ENCODE data around the gene CHST3. TPM values are rescaled to one million over a fixed set of nuclear protein-coding genes. Genes with fewer than 3 reads are reported as not detected.

The CHST3 gene
- total and polyA plus RNA-seq, 9 of the 15 experiments (the other 6 are each of a cell fraction or from before 2014, with no cell fraction given), result 0.01 to 1.3 (median 0.15) TPM

- peak; percentile 50; the same call in 1 of the 2 replicates for TF ChIP-seq GATAD2B (IDR thresholded peaks at IDR 0.05; ENCODE audit: borderline replicate concordance)
- peak; percentile 96 for TF ChIP-seq MTA2 (IDR thresholded peaks at IDR 0.05; ENCODE audit: low read depth)
- peak; percentile 70; the same call in 1 of the 2 replicates for TF ChIP-seq HDAC2 (IDR thresholded peaks at IDR 0.05)
- no peak for TF ChIP-seq USF2 (CRISPR knock-in tag; IDR thresholded peaks at IDR 0.05)
- TF ChIP-seq HDAC6 (IDR thresholded peaks at IDR 0.05; ENCODE audit: low read depth, low read length), result no peak
- TF ChIP-seq RCOR1 (IDR thresholded peaks at IDR 0.05; ENCODE audit: borderline replicate concordance in 1 of 2, low read depth in 2 of 2, low read length in 2 of 2), result peak in 1 of 2 experiments; percentile 94; a peak in 2 of 4 replicates
- TF ChIP-seq ZNF583 (CRISPR knock-in tag; IDR thresholded peaks at IDR 0.05), result 0 out of 2 replicates have a peak, but pooled peaks have one; percentile 71
- no peak for TF ChIP-seq ZFP36 (IDR thresholded peaks at IDR 0.05; ENCODE audit: low read depth, low read length, partially characterized antibody)
- peak; percentile 96 for TF ChIP-seq ARID1B (IDR thresholded peaks at IDR 0.05)
- TF ChIP-seq ZNF785 (CRISPR knock-in tag; IDR thresholded peaks at IDR 0.05), result no peak
- peak in 1 of 2 experiments; percentile 69; a peak in 2 of 4 replicates for TF ChIP-seq HDAC1 (IDR thresholded peaks at IDR 0.05)
- TF ChIP-seq HMBOX1 (IDR thresholded peaks at IDR 0.05), result 0 out of 2 replicates have a peak, but pooled peaks have one; percentile 38
- TF ChIP-seq ZNF668 (CRISPR knock-in tag; IDR thresholded peaks at IDR 0.05), result no peak
- TF ChIP-seq NR0B1 (IDR thresholded peaks at IDR 0.05; ENCODE audit: partially characterized antibody), result no peak
- TF ChIP-seq SMAD3 (CRISPR knock-in tag; conservative IDR thresholded peaks at IDR 0.05), result peak; percentile 85
- TF ChIP-seq ADNP (tag; IDR thresholded peaks at IDR 0.05), result peak; percentile 66; the same call in 1 of the 2 replicates
- TF ChIP-seq ZNF239 (CRISPR knock-in tag; IDR thresholded peaks at IDR 0.05), result peak; percentile 48; the same call in 1 of the 2 replicates
- peak; percentile 91 for TF ChIP-seq ZNF766 (CRISPR knock-in tag; conservative IDR thresholded peaks at IDR 0.05)
- TF ChIP-seq ID3 (CRISPR knock-in tag; IDR thresholded peaks at IDR 0.05), result no peak
- peak; percentile 74 for TF ChIP-seq ID3 (tag; IDR thresholded peaks at IDR 0.05)
- 0 out of 2 replicates have a peak, but pooled peaks have one; percentile 21 for TF ChIP-seq MYC (IDR thresholded peaks at IDR 0.05; ENCODE audit: low read depth, low read length)
- no peak for TF ChIP-seq MYC (CRISPR knock-in tag; IDR thresholded peaks at IDR 0.05; ENCODE audit: borderline replicate concordance, low read depth)
- TF ChIP-seq ZNF12 (CRISPR knock-in tag; IDR thresholded peaks at IDR 0.05), result peak; percentile 52; the same call in 1 of the 2 replicates
- TF ChIP-seq XRCC4 (IDR thresholded peaks at IDR 0.05; ENCODE audit: extremely low read depth, insufficient read depth, insufficient read length), result no peak
- TF ChIP-seq CXXC5 (CRISPR knock-in tag; IDR thresholded peaks at IDR 0.05), result peak; percentile 52
- no peak for TF ChIP-seq ZNF354B (CRISPR knock-in tag; IDR thresholded peaks at IDR 0.05)
These were observed 16.2 kb downstream of the CHST3 start (continued) for GRCh38 chr10:71980181-71981014.

Data from K562 (cell line).